ENCODE results near the gene AR.

DNA sequence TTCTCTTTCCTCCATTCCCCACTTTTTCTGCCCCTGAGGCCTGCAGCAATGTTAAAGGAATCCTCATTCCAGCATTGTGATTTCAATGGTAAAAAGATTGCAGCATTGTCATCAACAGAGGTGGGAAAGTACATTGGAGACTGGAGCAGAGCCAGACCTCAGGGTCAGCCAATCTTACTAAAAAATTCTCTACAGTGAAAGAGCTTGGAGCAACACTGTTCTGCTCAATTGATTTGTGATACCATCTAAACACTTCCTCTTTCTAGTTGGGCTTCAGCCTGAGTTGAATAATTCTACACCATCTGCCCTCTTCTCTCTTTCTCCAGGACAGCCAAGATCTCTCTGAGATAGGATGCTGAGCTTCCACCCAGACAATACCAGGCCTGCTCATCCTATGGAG, 176.5 kb downstream of the AR start:
- TF ChIP-seq, protein P1, sequence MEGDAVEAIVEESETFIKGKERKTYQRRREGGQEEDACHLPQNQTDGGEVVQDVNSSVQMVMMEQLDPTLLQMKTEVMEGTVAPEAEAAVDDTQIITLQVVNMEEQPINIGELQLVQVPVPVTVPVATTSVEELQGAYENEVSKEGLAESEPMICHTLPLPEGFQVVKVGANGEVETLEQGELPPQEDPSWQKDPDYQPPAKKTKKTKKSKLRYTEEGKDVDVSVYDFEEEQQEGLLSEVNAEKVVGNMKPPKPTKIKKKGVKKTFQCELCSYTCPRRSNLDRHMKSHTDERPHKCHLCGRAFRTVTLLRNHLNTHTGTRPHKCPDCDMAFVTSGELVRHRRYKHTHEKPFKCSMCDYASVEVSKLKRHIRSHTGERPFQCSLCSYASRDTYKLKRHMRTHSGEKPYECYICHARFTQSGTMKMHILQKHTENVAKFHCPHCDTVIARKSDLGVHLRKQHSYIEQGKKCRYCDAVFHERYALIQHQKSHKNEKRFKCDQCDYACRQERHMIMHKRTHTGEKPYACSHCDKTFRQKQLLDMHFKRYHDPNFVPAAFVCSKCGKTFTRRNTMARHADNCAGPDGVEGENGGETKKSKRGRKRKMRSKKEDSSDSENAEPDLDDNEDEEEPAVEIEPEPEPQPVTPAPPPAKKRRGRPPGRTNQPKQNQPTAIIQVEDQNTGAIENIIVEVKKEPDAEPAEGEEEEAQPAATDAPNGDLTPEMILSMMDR (conservative IDR thresholded peaks at IDR 0.05 in 1 of 2, IDR thresholded peaks at IDR 0.05 in 1 of 2; ENCODE audit: extremely low read depth in 1 of 2, insufficient read depth in 1 of 2, low read depth in 1 of 2, low read length in 2 of 2), result no peak
- no peak for TF ChIP-seq EZH2 (IDR thresholded peaks at IDR 0.05; ENCODE audit: borderline replicate concordance, low read length)
